HuH-7.5 (cell line): ENCODE results near the gene PCMT1.

ENCODE experiments used
- DNase-seq: peaks from one replicate; pipeline ENCODE4 v3.0.0; 2011; ENCODE audit warnings: low spot score

The PCMT1 gene

GRCh38 chr6:149855040-149855654, 105.6 kb downstream of the PCMT1 start:
- no peak for DNase-seq

GRCh38 chr6:149855741-149856140, 106.2 kb downstream of the PCMT1 start:
- no peak for DNase-seq

GRCh38 chr6:149856256-149856994, 106.9 kb downstream of the PCMT1 start:
- no peak for DNase-seq

GRCh38 chr6:149857541-149857940, 108.0 kb downstream of the PCMT1 start:
- DNase-seq: no peak

- no peak for DNase-seq
These were observed 109.8 kb downstream of the PCMT1 start for GRCh38 chr6:149859368-149859767.

- DNase-seq: no peak
These were observed 110.4 kb downstream of the PCMT1 start for GRCh38 chr6:149859938-149860337.

- DNase-seq: no peak
These were observed 110.9 kb downstream of the PCMT1 start for GRCh38 chr6:149860513-149860833.
